Activated CD4-positive, alpha-beta T cell treated with anti-CD3 and anti-CD28 coated beads, Interleukin-2, Interleukin-6, amounts not matched to agents 100 ng/mL and 50 ng/mL, durations not matched to agents 16 hours and 8 hours (primary cell): Measurements from ENCODE around the gene TNIK.

Experiments
- DNase-seq: peaks from one replicate; pipeline ENCODE4 v3.0.0-alpha.2; 2020

The TNIK gene

DNA sequence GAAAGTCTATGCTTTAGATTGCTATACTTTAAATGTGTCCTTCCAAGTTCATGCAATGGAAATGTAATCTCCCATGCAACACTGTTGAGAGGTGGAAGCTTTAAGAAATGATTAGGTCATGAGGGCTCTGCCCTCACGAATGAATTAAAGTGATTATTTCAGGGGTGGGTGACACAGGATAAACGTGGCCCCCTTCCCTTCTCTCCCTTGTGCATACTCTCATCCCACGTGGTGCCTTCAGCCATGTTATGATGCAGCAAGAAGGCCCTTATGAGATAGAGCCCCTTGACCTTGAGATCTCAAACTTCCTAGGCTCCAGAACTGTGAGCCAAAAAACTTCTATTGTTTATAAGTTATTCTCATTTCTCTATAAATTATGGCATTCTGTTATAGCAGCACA, 183.3 kb downstream of the TNIK start:
- DNase-seq = no peak

DNA sequence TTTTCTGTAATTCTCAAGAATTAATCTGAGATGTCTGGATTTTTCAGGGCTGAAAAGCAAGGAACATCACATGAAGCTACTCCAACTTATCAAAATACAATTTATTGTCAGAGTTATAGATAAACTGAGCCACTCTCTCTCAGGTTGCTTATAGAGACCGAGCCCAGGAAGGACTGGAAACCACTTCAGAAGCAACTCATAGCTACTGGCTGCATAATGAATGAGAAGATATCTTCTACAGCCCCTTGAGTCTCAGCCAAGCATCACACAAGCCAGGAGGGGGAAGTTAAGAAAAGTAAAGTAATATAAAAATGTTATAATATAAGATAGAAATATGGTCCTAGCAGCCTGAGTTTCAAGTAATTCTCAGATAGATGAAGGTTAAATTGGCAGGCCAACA, 186.0 kb downstream of the TNIK start:
- DNase-seq = no peak

DNA sequence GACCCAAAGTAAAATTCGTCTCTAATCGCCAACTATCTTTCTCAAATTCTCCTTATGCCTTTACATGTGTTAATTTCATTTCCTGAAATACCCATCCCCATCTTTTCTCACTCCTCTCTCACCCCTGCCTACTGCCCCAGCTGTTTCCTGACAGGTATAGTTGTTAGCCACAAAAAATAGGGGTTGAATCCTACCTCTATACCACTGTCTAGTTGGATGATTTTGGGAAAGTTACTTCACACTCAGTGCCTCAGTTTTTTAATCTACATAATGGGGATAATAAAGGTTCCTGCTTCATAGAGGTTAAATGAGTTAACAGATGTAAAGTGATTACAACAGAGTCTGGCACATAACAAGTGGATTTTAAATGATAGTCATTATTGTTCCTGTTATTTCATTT, 189.7 kb downstream of the TNIK start:
- DNase-seq = no peak

DNA sequence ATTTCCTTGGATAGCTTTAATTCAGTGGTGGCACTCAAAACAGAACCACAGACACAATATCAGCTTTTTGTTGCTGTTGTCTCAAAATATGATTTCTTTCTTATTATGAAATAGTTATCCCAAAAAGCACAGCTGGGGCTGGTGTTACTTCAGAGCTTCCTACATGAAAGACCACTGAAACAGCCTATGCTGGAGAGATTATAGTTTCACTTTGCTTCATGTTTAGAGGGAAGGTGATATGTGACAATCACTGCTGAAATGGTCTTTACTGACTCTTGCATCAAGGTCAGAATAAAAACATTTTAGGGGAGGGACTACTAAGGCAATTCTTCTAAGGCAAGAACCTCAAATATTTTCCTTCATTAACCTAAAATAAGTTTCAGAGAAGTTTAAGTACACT, 190.7 kb downstream of the TNIK start:
- DNase-seq = peak; percentile 52

DNA sequence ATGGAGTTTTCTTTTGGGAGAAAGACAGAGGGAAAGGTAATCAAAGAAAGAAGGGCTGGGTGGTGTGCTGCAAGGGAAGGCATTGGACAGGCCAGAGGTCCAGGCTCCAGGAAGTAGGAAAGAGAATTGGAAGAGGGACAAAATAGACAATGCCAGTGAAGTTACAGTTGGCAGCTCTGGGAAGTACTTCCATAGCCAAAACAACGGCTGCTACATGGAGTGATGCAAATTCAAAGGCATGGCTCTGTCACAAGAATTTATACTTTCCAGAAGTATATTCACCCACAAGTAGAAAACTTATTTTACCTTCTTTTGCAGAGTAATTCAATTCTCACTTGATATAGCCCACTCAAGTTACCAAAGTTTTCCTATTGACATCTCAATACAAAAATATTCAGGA, 191.5 kb downstream of the TNIK start:
- no peak for DNase-seq

DNA sequence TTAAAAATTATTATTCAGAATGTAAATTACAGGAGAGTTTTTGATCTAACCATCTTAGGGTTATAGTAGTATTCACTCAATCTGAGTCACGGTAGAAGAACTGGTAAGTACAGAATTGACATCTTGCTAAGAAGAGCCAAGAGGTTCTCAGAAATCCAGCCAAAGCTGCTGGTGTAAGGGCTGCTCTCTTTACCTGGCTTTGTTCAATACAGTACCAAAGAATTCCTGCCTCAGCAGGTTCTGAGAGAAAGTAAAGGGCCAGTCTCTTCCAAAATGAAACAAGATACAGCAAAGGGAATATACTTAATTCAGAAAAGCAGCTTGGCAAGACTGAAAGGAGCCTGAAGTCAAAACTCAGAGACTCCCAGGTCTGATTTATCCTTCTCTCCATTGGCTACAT, 193.1 kb downstream of the TNIK start:
- DNase-seq = peak; percentile 78

DNA sequence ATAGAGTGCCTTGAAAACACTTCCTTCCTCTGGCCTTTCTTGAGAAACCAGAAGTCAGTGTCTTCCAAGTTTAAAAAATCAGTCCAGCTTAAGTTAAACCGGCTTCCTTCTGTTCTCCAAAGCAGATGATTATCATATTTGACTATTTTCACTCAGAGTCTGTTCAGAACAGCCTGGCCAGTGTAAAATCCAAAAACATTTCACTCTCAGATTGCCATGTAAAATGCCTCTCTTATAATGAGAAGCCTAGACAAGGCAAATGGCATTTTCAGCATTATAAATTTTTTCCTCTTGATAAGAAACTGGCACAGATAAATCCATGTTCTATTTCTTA, 193.5 kb downstream of the TNIK start:
- DNase-seq = no peak

DNA sequence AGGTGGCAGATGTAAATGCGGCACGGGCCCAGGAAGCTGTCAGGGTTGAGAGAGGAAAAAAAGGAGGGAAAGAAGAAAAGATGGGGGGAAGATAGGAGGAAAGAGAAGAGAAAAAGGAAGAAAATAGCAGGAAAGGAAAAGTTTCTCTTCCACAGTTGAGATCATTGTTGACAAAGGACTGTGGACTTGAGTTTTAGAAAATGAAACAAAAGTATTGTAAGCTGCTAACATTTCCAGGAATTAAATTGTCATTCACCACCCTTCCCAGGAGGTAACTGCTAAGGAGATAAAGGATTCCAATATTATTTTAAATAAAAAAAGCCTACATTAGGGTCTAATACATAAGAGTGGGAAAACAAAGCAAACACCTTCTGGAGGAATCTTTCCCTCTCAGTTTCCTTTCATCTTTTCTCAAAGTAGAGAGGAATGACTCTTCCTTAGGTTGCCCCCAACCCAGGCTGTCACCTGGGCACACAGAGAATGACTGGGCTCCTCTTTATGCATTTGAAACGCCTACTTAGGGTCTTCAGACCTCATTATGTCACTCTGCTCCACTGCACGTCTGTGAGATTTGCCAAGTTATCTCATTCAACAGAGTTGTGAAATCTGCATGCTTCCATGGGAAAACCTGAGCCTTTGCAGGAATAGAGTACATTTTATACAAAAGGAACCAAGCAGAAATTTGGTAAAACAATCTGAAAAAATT, 194.0 kb downstream of the TNIK start:
- DNase-seq = no peak

DNA sequence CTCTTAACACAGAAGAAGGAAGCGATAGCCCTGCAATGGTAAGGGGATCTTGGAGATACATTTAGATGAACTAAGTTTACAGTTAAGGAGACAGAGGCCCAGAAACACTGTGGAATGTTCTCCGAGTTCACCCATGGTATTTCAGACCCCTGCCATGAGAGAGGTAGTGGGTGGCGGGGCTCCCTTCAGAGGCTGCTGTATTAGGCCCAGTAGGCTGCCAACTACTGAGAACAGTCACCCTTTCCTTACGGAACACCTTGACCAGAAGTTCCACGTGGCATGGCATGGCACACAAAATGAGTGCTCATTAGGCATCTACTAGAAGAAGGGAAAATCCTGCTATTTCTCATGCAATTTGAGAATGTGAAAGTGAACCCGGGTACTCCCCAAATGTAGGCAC, 195.4 kb downstream of the TNIK start:
- no peak for DNase-seq

DNA sequence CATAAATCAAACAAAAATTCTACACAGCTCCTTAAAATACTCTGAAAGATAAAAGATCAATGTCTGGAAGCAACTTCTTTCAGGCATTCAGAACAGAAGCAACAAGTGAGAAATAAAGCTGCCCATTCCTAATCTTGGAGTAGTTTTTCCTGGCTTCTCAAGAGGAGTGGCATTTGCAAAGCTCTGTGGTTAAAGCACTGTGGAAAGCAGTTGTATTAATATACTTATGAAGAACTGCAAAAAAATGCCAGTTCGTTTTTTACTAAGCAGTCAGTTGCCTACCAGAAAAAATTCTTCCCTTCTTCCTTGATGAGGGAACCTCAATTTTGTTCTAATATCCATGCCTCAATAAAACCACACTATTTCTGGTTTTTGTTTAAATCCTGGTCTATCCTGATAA, 197.8 kb downstream of the TNIK start:
- DNase-seq = no peak

DNA sequence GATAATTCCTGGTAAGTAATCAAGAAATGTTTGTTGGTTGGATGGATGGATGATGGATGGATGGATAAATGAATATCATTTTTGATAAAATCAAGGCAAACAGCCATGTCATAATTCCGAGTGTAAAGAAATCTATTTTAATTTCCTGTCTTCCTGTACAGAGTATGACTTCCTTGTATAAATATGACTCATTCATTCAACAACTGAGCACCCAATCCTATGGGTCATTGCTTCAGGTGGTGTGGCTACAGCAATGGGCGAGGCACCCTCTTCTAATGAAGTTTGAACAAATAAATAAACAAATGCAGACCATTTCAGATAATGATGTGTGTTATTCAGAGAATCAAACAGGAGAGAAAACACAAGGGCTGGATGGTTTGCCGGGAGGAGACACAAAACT, 198.7 kb downstream of the TNIK start:
- no peak for DNase-seq

DNA sequence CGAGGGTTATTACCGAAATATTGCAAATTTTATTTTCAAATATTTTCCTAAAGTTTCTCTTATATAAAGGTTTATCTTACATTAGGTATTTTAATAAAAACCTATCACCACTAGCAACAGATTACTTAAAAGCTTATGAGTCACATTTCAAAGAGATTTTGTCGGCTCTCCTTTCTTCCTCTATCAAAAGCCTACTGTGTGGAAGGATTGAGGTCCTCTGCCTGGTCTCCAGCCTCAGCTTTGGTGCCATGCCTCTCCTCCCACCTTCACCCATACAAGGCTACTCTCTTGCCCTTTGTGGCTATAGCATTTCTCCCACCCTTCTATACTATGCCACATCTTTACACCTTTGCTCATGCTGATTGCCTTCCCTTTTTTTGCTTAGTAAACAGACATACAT, 199.3 kb downstream of the TNIK start:
- DNase-seq = no peak

DNA sequence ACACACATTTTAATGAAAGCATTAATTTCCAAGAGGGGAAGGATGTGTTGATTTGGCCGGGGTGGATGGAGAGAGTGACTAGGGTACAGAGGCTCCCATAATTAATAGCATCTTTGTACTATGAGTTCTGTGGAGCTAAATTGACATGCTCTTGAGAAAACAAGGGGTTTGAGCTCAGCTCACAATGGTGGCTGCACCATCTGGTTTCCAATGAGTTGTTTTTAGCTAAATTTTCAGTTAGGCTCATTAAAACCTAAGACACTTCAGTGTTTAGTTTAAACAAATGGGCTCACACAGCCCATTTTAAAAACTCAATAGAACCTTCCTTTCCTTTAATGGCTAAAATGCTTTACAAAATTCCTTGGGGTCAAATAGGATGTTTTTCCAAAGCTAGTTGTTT, 199.7 kb downstream of the TNIK start:
- no peak for DNase-seq

DNA sequence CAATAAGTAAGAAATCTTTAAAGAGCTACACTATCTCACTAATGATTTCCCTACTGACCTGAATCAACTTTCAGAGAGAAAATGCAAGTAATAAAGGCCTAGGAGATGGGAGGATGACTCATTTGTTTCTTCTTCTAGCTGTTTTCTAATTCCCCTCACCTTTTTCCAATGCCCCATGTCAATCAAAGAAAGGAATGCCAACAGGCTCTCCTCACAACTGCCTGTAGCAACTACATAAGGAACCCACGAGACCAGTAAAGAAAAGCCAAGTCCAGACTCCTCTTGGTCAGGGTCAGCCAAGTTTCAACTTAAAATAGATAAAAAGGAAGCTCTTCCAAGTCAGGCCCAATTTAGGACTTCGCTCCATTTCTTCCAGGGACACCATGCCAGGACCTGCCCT, 201.9 kb downstream of the TNIK start:
- DNase-seq = no peak

DNA sequence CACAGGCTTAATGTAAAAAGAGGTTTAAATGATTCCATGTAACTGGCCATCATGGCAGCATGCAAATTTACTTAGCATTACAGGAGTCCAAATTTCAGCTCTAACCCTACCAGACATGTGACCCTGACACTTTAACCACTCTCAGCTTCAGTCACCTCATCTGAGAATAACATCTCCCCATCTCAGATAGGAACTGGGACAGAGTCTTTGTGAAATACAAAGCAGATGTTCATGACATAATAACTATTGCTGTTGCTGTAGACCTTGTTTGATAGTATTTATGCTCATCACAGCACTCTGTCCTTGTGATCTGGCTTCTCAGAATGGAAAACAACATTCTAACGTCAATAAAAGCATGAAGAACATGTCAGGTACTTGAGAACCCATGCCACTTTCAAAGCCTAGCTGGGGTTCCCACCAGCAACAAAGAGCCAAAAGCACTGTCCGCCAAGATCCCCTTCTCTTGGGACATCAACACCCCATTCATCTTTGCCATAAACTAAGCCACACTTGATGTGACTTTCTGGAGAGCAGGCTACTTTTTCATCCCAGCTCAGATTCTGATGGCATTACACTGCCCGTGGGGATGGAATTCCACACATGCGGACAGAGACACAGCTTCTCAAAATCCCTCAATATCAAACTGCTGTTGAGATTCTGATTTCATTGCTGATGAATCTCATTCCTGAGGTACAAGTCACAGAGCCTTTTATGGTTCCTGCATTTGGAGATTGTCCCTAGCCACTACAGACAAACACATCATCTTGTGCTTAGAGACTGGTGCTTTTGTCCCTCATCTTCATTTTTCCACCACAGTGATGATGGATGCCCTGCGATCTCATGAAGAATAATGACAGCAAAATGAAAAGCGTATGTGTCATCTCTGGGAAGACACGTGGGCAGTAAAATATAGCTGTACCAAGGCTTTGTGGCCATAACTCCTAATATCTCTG, 202.7 kb downstream of the TNIK start:
- peak; percentile 49 for DNase-seq

DNA sequence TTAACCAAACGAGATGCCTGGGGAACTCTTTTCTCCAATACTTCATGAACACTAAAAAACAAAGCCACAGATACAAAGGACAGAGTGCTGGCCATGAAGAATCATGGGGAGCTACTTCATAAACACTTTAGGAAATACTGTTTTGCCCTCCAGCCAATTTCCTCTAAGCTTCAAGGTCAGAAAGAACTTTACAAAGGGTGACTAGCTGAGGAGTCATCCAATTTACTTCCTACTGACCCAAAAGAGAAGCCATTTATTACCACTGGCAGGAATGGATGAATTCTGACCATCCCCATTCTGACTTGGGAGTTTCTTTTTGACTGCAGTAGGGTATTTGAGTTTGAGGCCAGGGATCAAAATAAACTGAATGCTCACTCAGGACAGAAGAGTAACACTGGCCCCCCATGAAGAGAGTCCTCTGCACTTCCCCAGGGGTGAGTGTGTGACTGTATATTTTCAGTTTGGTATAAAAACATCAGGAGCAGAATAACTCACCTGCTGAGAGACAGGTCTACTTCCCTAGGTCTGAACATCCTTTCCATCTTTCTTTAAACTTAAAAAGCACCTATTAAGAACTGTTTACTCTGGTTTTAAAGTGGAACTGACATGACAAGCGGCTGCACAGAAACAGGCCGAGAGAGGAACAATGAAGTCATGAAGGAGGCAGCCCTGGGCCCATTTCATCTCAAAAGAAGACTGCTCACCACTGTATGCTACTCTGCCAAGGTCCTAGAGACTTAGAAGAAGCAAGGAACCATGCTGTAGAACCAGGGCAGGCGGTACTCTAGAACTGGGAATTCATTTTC, 203.6 kb downstream of the TNIK start:
- DNase-seq = no peak

DNA sequence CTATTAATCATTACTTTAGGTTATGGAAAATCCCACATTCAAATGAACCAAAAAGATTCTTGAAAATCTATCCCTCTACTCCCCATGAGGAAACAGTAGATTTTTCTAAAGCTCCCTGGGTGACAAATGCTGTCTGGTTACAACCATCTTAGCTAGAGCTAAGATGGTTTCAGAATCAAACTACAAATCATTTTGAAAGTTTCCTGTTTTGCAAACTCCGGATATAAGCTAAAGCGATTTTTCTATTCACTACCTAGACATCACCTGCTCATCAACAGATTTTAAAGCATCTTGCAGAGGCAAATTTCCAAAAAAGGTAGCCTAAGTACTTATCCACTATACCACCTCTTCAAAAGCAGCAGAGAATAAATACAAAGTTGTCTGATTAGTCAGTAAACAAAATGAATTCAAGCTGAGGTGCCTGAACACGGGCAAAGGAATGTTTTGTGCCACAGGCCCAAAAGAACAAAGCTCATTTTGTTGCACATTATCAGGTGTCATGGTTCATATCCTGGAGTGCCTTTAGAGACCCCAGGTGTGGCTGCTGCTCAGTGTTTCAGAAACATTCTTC, 204.9 kb downstream of the TNIK start:
- DNase-seq = peak; percentile 75

DNA sequence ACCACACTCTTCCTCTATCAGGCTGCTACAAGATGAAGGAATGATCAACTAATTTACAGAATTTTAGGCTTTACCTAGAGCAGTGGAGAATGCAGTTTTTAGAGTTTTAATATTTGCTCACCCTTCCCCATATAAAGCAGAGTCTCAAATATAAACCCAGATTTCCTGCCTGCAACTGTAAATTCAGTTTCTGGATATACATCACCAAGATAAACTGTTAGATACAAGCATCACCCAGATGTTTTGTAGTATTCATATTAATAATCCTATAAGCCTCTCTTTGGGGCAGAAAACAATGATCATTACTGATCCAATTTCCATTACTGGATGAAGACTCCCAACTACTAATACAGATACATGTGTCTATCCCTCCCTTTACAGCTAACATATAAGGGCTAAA, 205.9 kb downstream of the TNIK start:
- DNase-seq = peak; percentile 55

DNA sequence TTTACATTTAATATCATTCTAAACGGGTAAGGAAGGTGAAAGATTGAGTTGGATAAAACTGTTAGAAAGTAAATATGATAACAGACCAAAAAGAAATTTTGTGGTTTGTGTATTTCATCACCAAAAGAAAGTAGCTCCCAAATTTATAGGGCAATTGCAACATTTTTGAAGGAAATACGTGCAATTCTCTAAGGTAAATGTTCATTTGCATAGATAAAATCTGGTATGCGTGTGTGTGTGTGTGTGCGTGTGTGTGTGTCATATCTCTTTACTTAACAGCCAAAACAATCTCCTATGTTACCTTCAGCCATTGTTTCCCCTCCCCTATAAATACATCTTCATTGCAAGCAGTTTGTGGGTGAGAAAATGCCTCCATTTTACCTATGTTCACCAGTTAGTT, 208.4 kb downstream of the TNIK start:
- DNase-seq = no peak

DNA sequence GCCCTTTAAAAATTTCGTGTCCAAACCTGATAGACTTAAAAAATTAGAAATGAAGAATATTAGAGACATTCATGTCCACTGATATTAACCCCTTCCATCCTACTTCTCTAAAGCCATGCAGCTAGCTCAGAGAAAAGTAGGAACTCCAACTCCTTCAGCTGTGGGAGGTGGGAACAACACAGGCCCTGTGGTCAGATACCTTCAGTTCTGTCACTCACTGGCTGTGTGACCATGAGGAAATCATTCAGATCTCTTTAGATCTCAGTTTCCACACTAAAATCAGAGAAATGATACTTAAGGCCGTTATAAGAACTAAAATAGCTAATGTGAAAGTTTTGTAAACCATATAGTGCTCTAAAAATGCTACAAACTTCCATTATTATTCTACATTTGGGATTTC, 209.8 kb downstream of the TNIK start:
- no peak for DNase-seq

DNA sequence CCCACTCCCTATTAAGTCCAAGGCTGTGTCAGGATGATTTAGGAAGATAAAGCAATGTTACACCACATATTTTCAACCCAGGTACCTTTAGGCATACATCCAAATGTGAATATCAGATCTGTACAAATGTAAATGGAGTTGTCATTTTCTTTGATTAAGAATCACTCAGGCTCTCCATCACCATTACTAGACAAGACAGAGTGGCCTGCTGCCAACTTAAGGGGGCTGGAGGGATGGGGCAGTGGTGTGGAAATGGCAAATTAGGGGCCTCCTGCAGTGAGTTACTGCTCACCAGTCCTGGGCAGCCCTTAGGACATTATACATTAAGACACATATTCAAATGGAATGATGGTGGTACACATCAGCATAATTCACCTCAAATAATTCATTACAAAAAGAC, 211.0 kb downstream of the TNIK start:
- DNase-seq = no peak

DNA sequence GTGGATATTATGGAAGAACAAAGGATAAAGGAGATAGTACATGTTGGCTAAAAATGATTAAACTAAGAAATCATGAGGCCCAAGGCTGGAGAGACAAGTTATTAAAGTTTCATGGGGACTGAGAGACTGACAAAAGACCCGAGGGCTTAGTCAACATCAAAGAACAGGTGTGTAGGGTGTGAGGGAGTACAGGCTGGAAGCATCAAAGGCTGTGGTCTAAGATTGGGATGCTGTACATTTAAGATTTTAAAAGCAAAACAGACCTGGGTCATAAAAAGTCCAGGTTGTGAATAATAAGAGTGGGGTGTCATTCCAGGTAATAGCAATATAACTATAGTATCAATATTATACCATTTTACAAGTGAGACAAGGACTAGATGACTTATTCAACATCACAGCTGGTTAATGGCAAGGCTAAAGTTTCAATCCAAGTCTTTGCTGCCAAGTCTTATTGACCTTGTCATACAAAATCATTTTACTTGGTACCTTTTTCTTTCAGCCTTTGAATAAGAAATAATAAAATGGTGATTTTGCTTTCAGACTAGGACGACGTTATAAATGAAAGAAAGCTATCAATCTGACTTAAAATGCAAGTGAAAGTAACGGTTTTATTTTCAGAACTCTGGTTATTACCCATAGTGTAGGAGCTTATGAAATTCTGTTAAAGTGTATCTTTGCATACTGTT, 211.6 kb downstream of the TNIK start:
- peak; percentile 58 for DNase-seq
